SK-N-MC (cell line): ENCODE data around the gene ATXN2.

ENCODE experiments used
- EZH2 ChIP-seq: fragments of 200-600 bp; sonication (generic); IDR thresholded peaks from one replicate; pipeline ENCODE4 v1.6.1; 2017; ENCODE audit warnings: antibody characterized with exemption
- FOXP2 ChIP-seq: optimal IDR thresholded peaks from 2 replicates; pipeline ENCODE3; 2011; ENCODE audit warnings: mild to moderate bottlenecking, moderate library complexity; ENCODE audit not compliant: insufficient read depth; ENCODE audit errors: extremely low read length, control extremely low read depth
- POLR2AphosphoS5 ChIP-seq: IDR thresholded peaks from 2 replicates; pipeline ENCODE4 v1.6.1; 2012; ENCODE audit warnings: mild to moderate bottlenecking, low read depth, low read length, borderline replicate concordance

- TF ChIP-seq EZH2 (no peak), POLR2AphosphoS5 (no peak; the same call in none of the 2 replicates), FOXP2 (no peak)
These were observed 189.2 kb downstream of the ATXN2 start for GRCh38 chr12:111409780-111410430.
